Measurements from ENCODE around the gene TARS3.

Gene TARS3

DNA sequence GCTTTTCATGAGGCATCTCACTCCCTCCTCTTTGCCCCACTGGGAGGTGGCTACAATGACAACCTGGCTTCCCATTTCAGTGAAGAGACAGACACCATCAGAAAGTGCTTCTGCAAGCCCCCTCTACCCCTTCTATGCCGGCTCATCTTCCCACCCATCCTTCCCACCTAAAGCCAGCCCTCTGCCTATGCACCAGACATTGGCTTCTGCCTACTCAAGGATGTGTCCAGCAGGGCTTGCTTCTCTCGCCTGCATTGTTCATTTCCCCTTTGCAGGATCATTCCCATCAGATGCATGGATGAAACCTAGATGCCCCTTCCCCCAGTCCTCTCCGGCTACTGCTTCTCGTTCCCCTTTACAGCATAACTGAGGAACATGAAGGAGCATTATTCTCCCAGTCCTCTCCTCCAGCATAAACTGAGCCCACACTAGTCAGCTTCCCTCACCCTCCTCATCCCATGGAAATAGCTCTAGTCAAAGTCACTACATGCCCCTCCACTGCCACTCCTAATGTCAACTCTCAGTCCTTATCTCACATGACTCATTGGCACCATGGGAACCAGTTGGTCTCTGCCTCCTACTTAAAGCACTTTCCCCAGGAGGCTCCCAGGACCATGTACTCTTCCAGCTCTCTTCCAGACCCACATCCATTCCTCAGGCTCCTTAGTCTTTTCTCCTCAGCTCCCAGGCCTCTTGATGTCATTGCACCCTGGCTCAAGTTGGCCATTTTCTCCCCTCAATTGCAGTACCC, 120.0 kb downstream of the TARS3 start:
- no peak for DNase-seq (ENCODE audit: low read depth in 2 of 2)
